Posterior vena cava (tissue), 2 donors: Measurements from ENCODE around the gene APELA. TPM values are rescaled to one million over a fixed set of nuclear protein-coding genes. Genes with fewer than 3 reads are reported as not detected.

ENCODE experiments used
- DNase-seq: peaks from one replicate; pipeline ENCODE4 v3.0.0-alpha.2; 2020; ENCODE audit warnings: low spot score
- intact Hi-C, 2 donors: fragments of 100-400 bp; cut with DNase I; formaldehyde crosslinking; loops; one replicate each; pipeline versions ENCODE4 v1.14.1 to v1.14.2; 2022 to 2023
- long read RNA-seq, 2 donors: library from polyadenylated mRNA; unstranded; transcript quantifications; one replicate each; pipeline ENCODE4 v2.0.0, GENCODE V29; 2020 to 2021
- total RNA-seq, 2 donors: library from RNA; stranded (reverse); fragmentation: NEBNext Ultra II Directional; extraction: Animal tissue kit (Norgen Biotek cat#: 25700); gene quantifications; one replicate each; pipeline ENCODE4 v1.2.1, GENCODE V29; 2021
- donor health status: DM: yes; HTN: yes; CAD: no.
- donor health status: DM: yes; HTN: yes; CAD: no.

APELA gene, protein sequence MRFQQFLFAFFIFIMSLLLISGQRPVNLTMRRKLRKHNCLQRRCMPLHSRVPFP
- total RNA-seq, result not detected
- long read RNA-seq, donor 1, result 0 reads
- long read RNA-seq, donor 2, result 0 reads

DNA sequence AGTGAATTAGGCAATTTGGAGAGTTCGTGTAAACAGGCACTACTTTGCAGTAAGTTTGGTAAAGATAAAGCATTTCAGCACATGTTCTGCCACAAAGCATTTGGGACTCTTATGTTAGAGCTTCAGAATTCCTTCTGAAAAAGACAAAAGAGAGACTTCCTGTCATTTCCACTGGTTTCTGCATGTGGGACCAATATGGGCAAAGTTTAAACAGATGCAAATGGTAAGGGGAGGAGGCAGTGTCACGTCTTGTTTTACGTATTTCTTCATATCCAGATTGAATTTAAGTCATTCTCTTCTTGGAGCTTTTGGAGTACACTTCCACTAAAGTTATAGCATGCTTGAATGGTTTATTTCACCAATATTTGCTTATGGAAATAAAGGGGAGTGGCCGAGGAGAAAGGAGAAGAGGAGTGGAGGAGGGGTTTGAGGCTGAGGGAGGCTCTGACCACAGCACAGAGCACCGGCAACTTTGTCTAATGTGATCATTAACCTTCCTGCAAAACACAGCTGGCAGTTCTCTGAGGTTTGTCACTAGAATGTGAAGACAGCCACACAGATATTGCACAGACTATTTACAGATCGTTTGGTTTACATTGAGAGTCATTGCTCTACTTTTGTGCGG is at the start of gene APELA:
TSS of gene APELA (plus strand) at position 479 of the 625 bp plus-strand sequence. CDS start 154 bp downstream, outside the sequence.
- DNase-seq, result no peak
- intact Hi-C loops, result no loop called here

DNA sequence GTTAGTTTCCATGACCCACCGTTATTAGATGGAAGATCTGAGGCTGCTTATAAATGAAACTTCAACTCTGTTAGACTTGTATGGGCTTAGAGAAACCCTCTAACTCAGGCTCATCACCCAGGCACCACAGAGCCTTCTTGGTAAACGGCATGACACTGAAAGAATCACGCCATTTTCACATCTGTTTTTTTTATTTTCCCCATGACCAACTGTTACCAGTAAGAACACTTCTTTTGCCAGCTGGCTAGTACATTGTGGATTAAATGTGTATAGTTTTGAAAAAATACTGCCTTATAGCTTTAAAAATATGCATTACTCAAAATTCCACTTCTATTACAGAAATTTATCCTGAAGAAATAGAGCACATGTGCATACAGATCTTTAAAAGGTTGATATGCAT is 48.0 kb upstream of the APELA start:
- intact Hi-C loops, result no loop called here
- DNase-seq, result no peak

DNA sequence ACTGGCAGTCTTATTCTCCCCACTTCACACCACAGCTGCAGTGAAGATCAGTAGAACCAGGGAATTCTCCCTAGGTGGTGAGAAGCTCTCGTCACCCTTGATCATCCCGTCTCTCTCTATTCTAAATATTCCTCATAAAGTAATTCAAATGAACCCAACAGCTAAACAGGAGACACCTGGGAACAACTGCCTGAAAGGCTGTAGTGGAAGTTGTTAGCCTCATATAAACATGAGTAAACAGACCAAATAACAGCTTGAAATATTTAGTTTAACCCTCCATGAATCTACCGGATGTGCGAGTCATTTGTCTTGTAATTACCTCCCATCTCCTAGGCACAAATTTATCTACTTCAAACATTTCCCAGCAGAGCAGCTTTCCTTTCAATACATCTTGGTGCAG is 30.4 kb upstream of the APELA start:
- intact Hi-C loops, result no loop called here

DNA sequence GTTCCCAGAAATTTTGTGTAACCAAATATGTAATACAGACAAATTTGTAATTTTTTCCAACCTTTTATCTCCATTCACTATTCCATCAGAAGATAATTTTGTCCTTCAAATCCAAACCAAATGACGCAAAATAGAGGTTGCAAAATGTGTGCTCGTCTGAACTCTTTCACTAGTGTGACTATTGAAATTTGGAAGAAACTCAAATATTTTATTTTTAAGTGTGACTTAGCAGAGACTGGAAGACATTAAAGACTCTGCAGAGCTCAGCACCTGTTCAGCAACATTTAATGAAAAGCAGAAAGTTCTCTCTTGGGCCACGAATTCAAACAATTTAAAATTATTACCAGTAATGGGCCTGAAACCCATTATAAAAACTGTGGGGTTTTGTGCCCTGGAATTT is 30.0 kb upstream of the APELA start:
- intact Hi-C loops, result no loop called here
- no peak for DNase-seq

More for the DNA sequence above, 30.4 kb upstream of the APELA start:
- no peak for DNase-seq

DNA sequence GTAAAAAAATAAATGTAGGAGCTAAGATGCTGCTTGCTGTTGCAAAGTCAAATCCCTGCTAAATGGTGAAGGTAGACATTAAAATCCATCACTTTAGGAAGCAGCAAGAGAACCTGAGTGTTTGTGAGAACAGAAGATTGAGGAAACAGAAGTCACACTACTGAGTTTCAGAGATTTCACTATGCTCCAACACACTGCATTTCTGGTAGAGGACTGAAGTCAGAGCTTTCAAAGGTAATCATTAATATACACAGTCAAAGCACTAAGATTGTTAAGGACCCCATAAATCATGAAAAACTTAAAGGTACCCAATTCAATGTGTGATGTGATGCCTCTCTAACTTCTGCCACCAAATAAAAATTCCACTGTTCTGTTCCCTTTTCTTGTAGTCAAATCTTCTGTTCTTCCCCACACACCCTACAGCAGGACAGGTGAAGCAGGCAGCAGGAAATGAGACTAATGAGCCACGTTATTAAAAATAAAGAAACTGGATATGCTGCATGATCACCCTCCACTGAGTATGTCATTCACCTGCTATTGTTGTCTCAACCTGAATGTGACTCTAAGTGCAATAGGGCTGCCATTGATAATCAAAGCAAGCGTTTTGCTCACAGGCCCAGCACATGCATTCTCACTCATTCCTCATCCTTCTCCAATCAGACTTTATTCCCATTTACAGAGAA is 28.9 kb upstream of the APELA start:
- intact Hi-C loops, result no loop called here
- no peak for DNase-seq

DNA sequence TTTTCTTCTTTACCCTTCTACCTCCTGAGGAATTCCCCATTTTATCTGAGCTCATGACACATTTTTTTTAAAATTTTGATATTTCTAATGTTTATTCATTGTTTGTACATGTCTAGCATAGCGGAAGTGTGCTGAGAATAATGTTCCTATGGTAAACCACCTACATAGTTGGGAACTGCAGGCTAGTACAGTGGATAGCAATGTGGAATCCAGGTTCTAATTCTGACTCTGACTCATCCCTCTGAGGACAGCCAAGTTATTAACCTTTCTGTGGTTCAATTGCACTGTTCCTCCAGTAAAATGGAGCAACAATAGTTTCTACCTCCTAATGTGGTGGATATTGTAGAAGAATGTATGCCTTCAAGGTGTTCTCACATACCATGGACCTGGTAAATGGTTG is 20.6 kb upstream of the APELA start:
- intact Hi-C loops, result no loop called here

DNA sequence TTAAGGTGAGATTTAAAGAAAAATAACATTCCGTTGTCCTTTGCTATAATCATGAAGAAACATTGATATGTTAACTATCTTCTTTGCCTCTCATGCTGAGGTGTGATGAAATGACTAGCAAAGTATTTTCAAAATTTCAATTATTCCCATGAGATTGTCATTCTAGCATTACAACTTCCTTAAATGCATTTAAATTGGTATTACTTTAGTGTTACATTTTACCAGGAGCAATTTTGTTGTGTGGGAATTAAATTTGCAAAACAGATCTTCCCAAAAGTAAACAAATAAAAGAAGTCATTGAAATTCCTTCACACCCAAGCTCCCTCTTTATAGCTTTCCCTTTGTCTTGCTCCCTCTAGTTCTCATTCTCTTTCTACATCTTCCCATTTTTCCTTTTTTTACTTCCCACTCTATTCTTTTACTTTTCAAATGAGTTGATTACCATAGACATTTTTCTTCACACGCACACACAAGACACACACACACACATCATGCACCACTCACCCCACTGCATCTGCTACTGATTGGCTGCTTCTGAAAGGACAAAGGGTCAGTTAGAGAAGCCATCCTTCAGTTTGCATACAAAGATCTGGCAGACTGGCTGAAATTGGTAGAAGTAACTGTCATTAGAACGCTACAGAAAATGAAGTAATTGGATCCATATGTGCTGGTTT is 10.0 kb upstream of the APELA start:
- no peak for DNase-seq
- intact Hi-C loops, result no loop called here

More for the DNA sequence above, 20.6 kb upstream of the APELA start:
- DNase-seq, result no peak

DNA sequence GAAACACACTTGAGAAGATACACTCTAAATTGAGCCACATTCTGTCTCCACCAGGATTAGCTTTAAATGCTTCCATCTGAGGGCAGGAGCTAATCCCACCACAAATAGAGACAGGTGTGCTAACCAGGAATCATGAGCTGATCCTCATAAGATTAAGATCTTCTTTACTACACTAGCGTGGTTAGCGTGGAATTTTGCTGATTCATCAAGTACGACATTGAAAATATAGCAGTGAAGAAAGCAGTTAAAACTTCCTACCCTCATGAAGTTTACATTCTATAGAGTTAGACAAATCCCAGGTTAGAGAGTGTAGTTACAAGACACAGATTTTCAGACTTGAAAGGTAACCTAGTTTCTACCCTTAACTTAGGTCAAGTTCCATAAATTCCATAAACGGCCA is 5.3 kb upstream of the APELA start:
- intact Hi-C loops, result no loop called here
- DNase-seq, result no peak

DNA sequence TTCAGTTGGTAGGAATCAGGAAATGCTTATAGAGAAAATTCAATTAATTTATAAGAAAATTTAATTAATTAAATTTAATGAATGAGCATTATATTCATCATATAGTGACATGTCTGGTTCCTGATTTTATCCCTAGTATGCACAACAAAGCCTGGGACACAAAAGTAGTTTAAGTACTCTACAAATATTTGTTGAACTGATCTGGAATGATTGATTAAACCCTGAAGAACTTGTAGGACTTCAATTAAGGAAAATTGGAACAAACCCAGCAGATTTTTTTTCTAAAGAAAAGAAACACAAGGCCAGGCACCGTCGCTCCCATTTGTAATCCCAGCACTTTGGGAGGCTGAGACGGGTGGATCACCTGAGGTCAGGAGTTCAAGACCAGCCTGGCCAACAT is 4.5 kb upstream of the APELA start:
- no peak for DNase-seq
- intact Hi-C loops, result no loop called here

DNA sequence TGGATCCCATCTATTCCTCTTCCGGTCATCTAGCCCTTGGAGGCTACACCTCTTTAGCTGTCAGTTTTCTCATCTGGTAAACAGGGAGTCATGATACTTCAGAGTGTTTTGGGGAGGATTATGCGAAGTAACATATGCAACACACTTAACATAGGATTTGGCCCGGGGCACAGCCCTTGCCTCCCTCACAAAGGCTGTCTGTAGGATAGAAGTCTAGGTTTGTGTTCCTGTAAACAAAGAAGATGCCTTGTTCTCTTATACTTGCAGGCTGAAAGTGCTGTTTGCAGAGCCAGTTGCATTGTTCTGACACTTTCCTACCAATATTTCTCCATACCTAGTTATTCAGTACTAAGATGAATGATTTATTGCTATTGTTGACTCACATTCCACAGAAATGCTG is 2.2 kb upstream of the APELA start:
- no peak for DNase-seq
- intact Hi-C loops, result no loop called here

DNA sequence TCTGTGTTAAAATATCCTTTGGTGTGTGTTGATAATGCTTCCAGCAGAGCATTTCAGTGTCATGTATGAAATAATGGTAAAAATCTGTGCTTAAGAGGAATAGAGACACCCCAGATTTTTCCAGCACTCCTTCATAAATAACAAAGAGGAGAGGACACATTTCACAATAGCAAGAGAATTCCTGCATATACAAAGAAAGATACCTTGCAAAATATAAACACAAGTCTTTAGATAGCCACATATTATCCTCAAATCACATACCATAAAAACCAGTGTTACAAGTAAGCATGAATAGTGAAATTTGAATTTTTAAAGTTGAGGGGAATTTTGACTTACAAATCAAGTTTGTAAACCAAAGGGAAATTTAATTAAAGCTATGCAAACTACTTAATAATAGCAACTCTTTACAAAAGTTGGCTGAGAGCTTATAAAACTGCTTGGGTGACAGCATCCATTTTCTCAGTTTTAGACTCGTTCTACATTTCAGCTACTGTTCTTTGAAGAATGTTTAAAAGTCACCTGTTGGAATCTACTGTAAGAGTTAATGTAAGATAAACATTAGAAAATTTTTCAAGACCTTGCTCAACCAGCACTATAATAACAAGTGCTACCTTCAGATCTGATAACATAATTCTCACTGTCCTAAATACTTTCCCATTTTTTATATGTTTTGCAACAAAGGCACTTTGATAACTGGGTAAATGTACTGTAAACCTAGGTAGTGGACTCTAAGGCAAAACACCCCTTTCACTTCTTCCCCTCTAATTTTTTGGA is 3.7 kb downstream of the APELA start:
- intact Hi-C loops, result loop anchor here in 1 of 2 donors (10.0 kb wide), 1 partner anchor 1004 kb away; no protein-coding TSS in a partner anchor
- no peak for DNase-seq

DNA sequence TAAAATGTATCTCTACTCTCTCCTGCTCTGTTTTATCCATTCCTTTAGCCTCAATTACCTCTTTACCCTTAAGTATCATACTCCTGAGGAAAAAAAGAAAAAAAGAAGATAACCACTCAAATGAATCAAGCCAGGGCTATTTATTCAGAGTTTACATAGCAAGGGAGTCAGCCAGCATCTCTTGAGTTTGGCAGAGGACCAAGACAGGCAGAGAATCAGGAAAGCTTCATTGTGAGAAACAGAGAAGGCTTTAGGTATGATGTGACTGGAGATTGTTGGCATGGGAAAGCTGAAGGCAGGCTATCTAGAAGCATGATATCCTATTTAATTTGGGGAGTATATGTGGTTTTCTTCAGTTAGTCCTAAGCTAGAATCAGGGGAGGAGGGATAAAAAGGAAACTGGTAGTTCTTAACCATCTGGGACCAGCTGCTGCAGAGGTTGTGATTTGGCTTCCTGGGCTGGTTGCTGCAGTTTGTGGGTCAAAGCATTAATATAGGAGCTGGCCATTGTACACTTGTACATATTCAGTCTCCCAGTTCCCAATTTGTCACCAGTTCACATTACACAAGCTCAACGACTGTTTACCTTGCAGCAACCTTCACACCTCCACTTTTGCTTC is 11.2 kb downstream of the APELA start:
- intact Hi-C loops, result loop anchor here in 1 of 2 donors (10.0 kb wide), 1 partner anchor 997 kb away; no protein-coding TSS in a partner anchor
- no peak for DNase-seq

DNA sequence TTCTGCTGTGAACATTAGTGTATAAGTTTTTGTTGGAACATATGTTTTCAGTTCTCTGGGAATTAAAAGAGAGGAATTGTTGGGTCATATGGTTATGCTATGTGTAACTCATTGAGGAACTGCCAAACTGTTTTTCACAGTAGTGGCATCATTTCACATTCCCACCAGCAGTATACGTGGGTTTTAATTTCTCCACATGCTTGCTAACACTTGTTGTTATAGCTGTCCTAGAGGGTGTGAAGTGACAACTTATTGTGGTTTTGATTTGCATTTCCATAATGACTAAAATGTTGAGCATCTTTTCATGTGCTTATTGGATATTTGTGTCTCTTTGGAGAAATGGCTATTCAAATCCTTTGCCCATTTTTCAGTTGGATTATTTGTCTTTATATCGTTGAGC is 13.7 kb downstream of the APELA start:
- no peak for DNase-seq
- intact Hi-C loops, result no loop called here

DNA sequence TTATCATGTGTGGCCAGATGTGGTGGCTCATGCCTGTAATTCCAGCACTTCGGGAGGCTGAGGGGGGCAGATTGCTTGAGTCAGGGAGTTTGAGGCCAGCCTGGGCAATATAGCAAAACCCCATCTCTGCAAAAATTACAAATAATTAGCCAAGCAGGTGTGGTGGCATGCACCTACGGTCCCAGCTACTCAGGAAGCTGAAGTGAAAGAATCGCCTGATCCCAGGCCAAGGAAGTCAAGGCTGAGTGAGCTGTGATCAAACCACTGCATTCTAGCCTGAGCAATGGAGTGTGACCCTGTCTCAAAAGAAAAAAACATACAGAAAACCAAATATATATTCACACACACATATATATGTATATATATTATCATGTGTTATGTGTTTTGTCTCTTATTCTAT is 15.0 kb downstream of the APELA start:
- intact Hi-C loops, result no loop called here
- DNase-seq, result no peak

DNA sequence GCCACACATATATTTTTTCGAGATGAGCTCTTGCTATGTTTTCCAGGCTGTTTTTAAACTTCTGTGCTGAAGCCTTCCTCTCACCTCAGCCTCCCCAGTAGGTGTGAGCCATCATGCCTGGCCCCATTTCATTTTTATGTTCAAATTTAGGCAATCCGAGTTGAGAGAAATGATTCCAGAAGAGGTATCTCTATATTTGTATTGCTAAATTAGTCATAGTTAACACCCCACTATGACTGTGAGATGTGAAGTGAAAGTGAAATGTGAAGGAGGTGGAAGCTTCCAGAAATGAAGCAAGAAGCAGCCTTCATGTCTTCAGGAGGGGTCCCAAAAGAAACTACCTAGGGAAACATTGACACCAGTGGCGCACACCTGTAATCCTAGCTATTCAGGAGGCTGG is 17.7 kb downstream of the APELA start:
- no peak for DNase-seq
- intact Hi-C loops, result no loop called here

DNA sequence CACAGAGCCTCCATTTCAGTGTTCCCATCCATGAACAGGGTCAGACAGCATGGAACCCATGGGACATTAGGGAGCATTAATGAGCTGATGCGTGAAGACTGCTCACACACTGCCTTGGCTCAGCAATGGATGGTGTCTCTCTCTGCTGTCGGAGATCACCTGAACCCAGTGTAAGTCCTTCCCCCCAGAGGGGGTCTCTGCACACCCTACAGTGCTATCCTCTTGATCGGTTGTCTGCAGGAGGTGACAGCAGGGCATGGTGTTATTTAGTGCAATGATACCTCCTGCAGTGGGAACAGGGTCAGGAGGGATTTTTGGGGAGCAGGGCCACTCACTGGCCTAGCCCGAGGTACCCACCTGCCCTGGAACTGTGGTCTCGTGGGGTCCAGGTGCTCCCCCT is 25.6 kb downstream of the APELA start:
- no peak for DNase-seq
- intact Hi-C loops, result no loop called here

DNA sequence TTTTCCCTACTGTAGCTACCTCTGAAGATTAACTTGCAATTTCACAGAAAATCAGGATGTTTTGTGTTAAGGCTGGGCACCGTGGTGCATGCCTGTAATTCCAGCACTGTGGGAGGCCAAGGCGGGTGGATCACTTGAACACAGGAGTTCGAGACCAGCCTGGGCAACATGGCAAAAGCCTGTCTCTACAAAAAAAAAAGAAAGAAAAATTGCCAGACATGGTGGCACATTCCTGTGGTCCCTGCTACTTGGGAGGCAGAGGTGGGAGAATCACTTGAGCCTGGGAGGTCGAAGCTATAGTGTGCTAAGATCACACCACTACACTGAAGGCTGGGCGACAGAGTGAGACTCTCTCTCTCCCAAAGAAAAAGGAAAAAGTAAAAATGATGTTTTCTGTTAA is 27.4 kb downstream of the APELA start:
- no peak for DNase-seq
- intact Hi-C loops, result no loop called here

DNA sequence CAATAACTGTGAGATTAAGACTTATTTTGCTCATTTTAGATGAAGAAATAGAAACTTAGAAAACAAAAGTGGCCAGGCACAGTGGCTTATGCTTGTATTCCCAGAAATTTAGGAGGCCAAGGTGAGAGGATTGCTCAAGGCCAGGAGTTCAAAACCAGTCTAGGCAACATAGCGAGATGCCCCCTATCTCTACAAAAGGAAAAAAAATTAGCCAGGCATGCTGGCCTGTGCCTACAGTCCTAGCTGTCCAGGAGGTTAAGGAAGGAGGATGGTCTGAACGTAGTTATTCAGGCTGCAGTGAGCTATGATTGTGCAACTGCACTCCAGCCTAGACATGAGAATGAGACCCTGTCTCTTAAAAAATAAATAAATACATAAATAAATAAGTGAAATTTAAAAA is 28.0 kb downstream of the APELA start:
- DNase-seq, result no peak
- intact Hi-C loops, result no loop called here

DNA sequence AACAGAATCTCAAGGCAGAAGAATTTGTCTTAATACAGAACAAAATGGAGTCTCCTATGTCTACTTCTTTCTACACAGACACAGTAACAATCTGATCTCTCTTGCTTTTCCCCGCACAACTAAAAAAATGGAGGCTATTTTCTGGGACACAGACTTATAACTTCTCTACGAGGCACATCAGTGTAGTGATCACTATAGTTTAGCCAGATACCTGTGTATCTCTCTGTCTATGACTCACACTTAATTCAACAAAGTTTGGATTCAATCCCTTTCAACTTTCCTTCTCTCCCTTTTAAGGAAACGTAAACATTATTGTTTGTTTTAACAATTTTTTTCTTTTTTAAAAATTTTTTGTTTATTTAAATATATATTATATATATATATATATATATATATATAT is 29.4 kb downstream of the APELA start:
- intact Hi-C loops, result no loop called here
- no peak for DNase-seq
